PC-3 (cell line): ENCODE results near the gene GPRC5B. TPM values are rescaled to one million over a fixed set of nuclear protein-coding genes. Genes with fewer than 3 reads are reported as not detected.

Experiments
- ATAC-seq: fragments of 200-7000 bp; cut with Tn5 transposase; 2 replicates; pipeline ENCODE4 v1.9.1; 2020; ENCODE audit warnings: mild to moderate bottlenecking, moderate library complexity
- BruUV-seq: library from RNA; stranded (reverse); fragments of 400-500 nt; replicated peaks from 2 replicates; lab custom pipeline; 2021; lab: Mats Ljungman, UMichigan
- CTCF ChIA-PET: fragments of 300-600 bp; sonication (Branson Sonifier 250); formaldehyde crosslinking; loops from one replicate; lab custom pipeline; 2022; ENCODE audit warnings: antibody characterized with exemption; lab: Charles Lee
- POLR2A ChIA-PET: fragments of 300-600 bp; sonication (Branson Sonifier 250); formaldehyde crosslinking; loops from one replicate; lab custom pipeline; 2022; ENCODE audit warnings: antibody characterized with exemption; ENCODE audit not compliant: unreplicated experiment; lab: Charles Lee
- DNase-seq: peaks from one replicate; pipeline ENCODE4 v3.0.0-alpha.2; 2015
- H2AFZ ChIP-seq: fragments of 300-600 bp; sonication (generic); 2 replicates; pipeline ENCODE4 v1.6.0; 2016; ENCODE audit warnings: antibody characterized with exemption, low read length
- H3F3A ChIP-seq: fragments of 300-600 bp; sonication (generic); one replicate; pipeline ENCODE4 v1.6.0; 2017; ENCODE audit warnings: antibody characterized with exemption, low read length, control low read depth, mild to moderate bottlenecking; ENCODE audit not compliant: unreplicated experiment
- H3K27ac ChIP-seq: fragments of 300-600 bp; sonication (generic); 2 replicates; pipeline ENCODE4 v1.5.1; 2016; ENCODE audit warnings: mild to moderate bottlenecking, low read length
- H3K27me3 ChIP-seq: fragments of 300-600 bp; sonication (generic); 2 replicates; pipeline ENCODE4 v1.6.1; 2016; ENCODE audit warnings: low read length, mixed read lengths
- H3K36me3 ChIP-seq: fragments of 300-600 bp; sonication (generic); 2 replicates; pipeline ENCODE4 v1.6.1; 2016; ENCODE audit warnings: low read depth, mixed run types, low read length, mixed read lengths
- H3K4me1 ChIP-seq: fragments of 300-600 bp; sonication (generic); 2 replicates; pipeline ENCODE4 v1.5.1; 2016; ENCODE audit warnings: low read length; ENCODE audit not compliant: insufficient read depth
- H3K4me2 ChIP-seq: fragments of 300-600 bp; sonication (generic); 2 replicates; pipeline ENCODE4 v1.6.0; 2016; ENCODE audit warnings: low read length
- H3K4me3 ChIP-seq: fragments of 300-600 bp; sonication (generic); 2 replicates; pipeline ENCODE4 v1.5.1; 2016; ENCODE audit warnings: mild to moderate bottlenecking, low read length, mixed read lengths
- H3K79me2 ChIP-seq: fragments of 300-600 bp; sonication (generic); 2 replicates; pipeline ENCODE4 v1.6.1; 2017; ENCODE audit warnings: low read length, mixed read lengths
- H3K9ac ChIP-seq: fragments of 300-600 bp; sonication (generic); 2 replicates; pipeline ENCODE4 v1.6.0; 2016; ENCODE audit warnings: mild to moderate bottlenecking, low read length
- H3K9me2 ChIP-seq: fragments of 300-600 bp; sonication (generic); replicated peaks from 2 replicates; pipeline ENCODE4 v1.6.1; 2016; ENCODE audit warnings: mixed run types, low read length, mixed read lengths
- H3K9me3 ChIP-seq: fragments of 300-600 bp; sonication (generic); 2 replicates; pipeline ENCODE4 v1.6.1; 2016; ENCODE audit warnings: low read length, mixed read lengths
- H4K20me1 ChIP-seq: fragments of 300-600 bp; sonication (generic); 2 replicates; pipeline ENCODE4 v1.6.1; 2016; ENCODE audit warnings: low read length, mixed read lengths
- CTCF ChIP-seq: fragments of 300-600 bp; sonication (generic); conservative IDR thresholded peaks from 2 replicates; pipeline ENCODE4 v1.5.1; 2017; ENCODE audit warnings: antibody characterized with exemption, low read depth, mild to moderate bottlenecking, low read length
- EZH2 ChIP-seq: fragments of 300-600 bp; sonication (generic); IDR thresholded peaks from one replicate; pipeline ENCODE4 v1.6.1; 2017; ENCODE audit warnings: antibody characterized with exemption, mild to moderate bottlenecking, low read length; ENCODE audit not compliant: unreplicated experiment
- EZH2phosphoT487 ChIP-seq: fragments of 300-600 bp; sonication (generic); IDR thresholded peaks from 2 replicates; pipeline ENCODE4 v1.6.1; 2018; ENCODE audit warnings: mild to moderate bottlenecking, antibody characterized with exemption, low read length, borderline replicate concordance
- intact Hi-C: fragments of 100-400 bp; cut with micrococcal nuclease; formaldehyde crosslinking; loops from 2 replicates; pipeline ENCODE4 v1.9.0; 2023
- total RNA-seq: library from RNA; depleted of rRNA; stranded (reverse); fragments of >200 nt; gene quantifications from 2 replicates; pipeline ENCODE4 v1.2.3, GENCODE V29; 2014

The GPRC5B gene
- total RNA-seq, 1 experiment from 2014 or later = 5.5 TPM

DNA sequence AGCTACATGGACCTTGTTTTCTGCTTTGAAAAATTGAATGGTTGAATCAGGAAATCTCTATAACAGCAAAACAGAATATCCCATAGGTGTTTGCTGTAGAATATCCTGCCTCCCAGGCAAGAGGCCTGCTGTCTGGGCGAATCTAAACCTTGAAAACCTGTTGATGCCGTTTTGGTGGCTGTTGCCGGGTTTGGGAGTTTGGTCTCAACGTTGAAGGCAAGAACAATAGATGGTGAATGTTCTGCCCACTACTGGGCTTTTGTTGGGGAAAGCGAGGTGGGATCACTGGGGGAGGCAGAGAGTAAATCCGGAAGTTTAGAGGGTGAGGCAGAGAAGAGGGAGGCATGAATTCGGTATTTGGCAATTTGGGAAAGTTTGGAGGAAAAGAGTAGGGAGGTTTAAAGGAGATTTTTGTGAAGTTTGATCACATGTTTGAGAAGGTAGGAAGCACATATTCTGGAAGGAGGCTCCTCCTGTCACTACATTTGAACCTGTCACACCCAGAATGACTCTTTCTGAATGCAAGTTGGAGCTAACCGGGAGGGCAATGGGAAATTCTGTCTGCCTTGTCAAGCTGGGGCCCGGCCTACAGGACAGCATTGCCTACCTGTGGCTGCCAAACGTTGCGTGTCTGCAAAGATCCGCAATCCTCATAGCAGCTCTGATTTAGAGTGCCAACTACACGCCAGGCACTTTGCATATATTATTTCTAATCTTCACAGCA, 46.5 kb downstream of the GPRC5B start:
- Histone ChIP-seq H3K4me1 (0 out of 2 replicates have a peak, but pooled peaks cover under 1% of the 10 kb centered on the region), H3K9me3 (no peaks in the 10 kb centered on the region), H3K27ac (no peak overlapping the region), H3K36me3 (no peaks in the 10 kb centered on the region), H3F3A (no peaks in the 10 kb centered on the region), H3K9ac (no peak overlapping the region), H3K4me3 (no peak overlapping the region), H2AFZ (no peak overlapping the region), H3K27me3 (no peaks in the 10 kb centered on the region), H4K20me1 (no peaks in the 10 kb centered on the region), H3K9me2 (no peaks in the 10 kb centered on the region), H3K79me2 (no peaks in the 10 kb centered on the region), H3K4me2 (no peak overlapping the region)
- intact Hi-C loops = no loop called here
- no TSS peak for BruUV-seq
- no peak for ATAC-seq
- no peak for TF ChIP-seq CTCF
- no peak for TF ChIP-seq EZH2phosphoT487
- no peak for TF ChIP-seq EZH2
- DNase-seq = no peak
- ChIA-PET CTCF (no interaction called here), POLR2A (no interaction called here)

GRCh38 chr16:19837331-19837980, 47.2 kb downstream of the GPRC5B start:
- no peaks in the 10 kb centered on the region for H3K4me1 ChIP-seq

More at GRCh38 chr16:19837331-19837980, 47.2 kb downstream of the GPRC5B start:
- TF ChIP-seq EZH2 (no peak), CTCF (no peak), EZH2phosphoT487 (no peak)
- ChIA-PET CTCF (no interaction called here), POLR2A (no interaction called here)
- no peaks in the 10 kb centered on the region for H3F3A ChIP-seq
- no TSS peak for BruUV-seq
- no peak overlapping the region for H3K27ac ChIP-seq
- no peak overlapping the region for H3K4me3 ChIP-seq
- no peak overlapping the region for H2AFZ ChIP-seq
- no peaks in the 10 kb centered on the region for H3K9me3 ChIP-seq
- H3K4me2 ChIP-seq = no peak overlapping the region
- ATAC-seq (no peak), DNase-seq (no peak)
- H3K9ac ChIP-seq = no peak overlapping the region
- no peaks in the 10 kb centered on the region for H3K79me2 ChIP-seq
- H3K36me3 ChIP-seq = no peaks in the 10 kb centered on the region
- intact Hi-C loops = no loop called here
- H3K9me2 ChIP-seq = no peaks in the 10 kb centered on the region
- no peaks in the 10 kb centered on the region for H3K27me3 ChIP-seq
- H4K20me1 ChIP-seq = no peaks in the 10 kb centered on the region
